OCI-LY7 (cell line): ENCODE results near the gene NSG1. TPM values are rescaled to one million over a fixed set of nuclear protein-coding genes. Genes with fewer than 3 reads are reported as not detected.

Experiments
- BruUV-seq: library from RNA; stranded (reverse); fragments of 400-500 nt; replicated peaks from 2 replicates; lab custom pipeline; 2021; lab: Mats Ljungman, UMichigan
- CTCF ChIA-PET: fragments of 300-600 bp; sonication (Branson Sonifier 250); formaldehyde crosslinking; loops from one replicate; lab custom pipeline; 2022; ENCODE audit warnings: antibody characterized with exemption; ENCODE audit not compliant: unreplicated experiment; lab: Charles Lee
- POLR2A ChIA-PET: fragments of 300-600 bp; sonication (Branson Sonifier 250); formaldehyde crosslinking; loops from one replicate; lab custom pipeline; 2022; ENCODE audit warnings: antibody characterized with exemption; lab: Charles Lee
- DNase-seq: peaks from one replicate; pipeline ENCODE4 v3.0.0-alpha.2; 2015; ENCODE audit warnings: low spot score
- H2AFZ ChIP-seq: fragments of 200-600 bp; sonication (generic), shearing (Covaris generic); 2 replicates; pipeline ENCODE4 v1.6.1; 2014; ENCODE audit warnings: mild to moderate bottlenecking, antibody characterized with exemption, low read length, moderate library complexity
- H3K27ac ChIP-seq: fragments of 200-600 bp; sonication (generic); 2 replicates; pipeline ENCODE4 v1.5.1; 2014; ENCODE audit warnings: mixed run types, low read depth, mild to moderate bottlenecking, moderate library complexity, low read length, inconsistent platforms; ENCODE audit not compliant: poor library complexity, severe bottlenecking
- H3K36me3 ChIP-seq: fragments of 200-600 bp; sonication (generic); 2 replicates; pipeline ENCODE4 v1.6.1; 2014; ENCODE audit warnings: mild to moderate bottlenecking, antibody characterized with exemption, low read length, moderate library complexity, mixed read lengths; ENCODE audit not compliant: insufficient read depth
- H3K4me1 ChIP-seq: fragments of 200-600 bp; sonication (generic); 2 replicates; pipeline ENCODE4 v1.5.1; 2014; ENCODE audit warnings: mild to moderate bottlenecking, low read length; ENCODE audit not compliant: insufficient read depth, poor library complexity, severe bottlenecking
- H3K4me2 ChIP-seq: fragments of 200-600 bp; sonication (generic); 2 replicates; pipeline ENCODE4 v1.6.1; 2014; ENCODE audit warnings: mild to moderate bottlenecking, low read length
- H3K4me3 ChIP-seq: fragments of 200-600 bp; sonication (generic); 2 replicates; pipeline ENCODE4 v1.5.1; 2014; ENCODE audit warnings: mild to moderate bottlenecking, low read depth, low read length; ENCODE audit not compliant: poor library complexity, severe bottlenecking
- H3K79me2 ChIP-seq: fragments of 200-600 bp; sonication (generic); 2 replicates; pipeline ENCODE4 v1.6.1; 2016; ENCODE audit warnings: low read depth, mild to moderate bottlenecking, low read length, moderate library complexity, mixed read lengths; ENCODE audit not compliant: insufficient read depth
- H3K9me2 ChIP-seq: fragments of 200-600 bp; sonication (generic); 2 replicates; pipeline ENCODE4 v1.6.1; 2016; ENCODE audit warnings: mild to moderate bottlenecking, low read length, mixed read lengths; ENCODE audit not compliant: insufficient read depth
- H3K9me3 ChIP-seq: fragments of 200-600 bp; sonication (generic); 2 replicates; pipeline ENCODE4 v1.6.1; 2014; ENCODE audit warnings: mild to moderate bottlenecking, mixed run types, low read length, mixed read lengths
- H4K20me1 ChIP-seq: fragments of 200-600 bp; sonication (generic); 2 replicates; pipeline ENCODE4 v1.6.1; 2014; ENCODE audit warnings: mild to moderate bottlenecking, antibody characterized with exemption, low read length, moderate library complexity, mixed read lengths; ENCODE audit not compliant: insufficient read depth
- CTCF ChIP-seq: fragments of 200-600 bp; sonication (generic); conservative IDR thresholded peaks from 2 replicates; pipeline ENCODE4 v1.5.1; 2014; ENCODE audit warnings: mild to moderate bottlenecking, antibody characterized with exemption, low read length, moderate library complexity, mixed read lengths
- EZH2phosphoT487 ChIP-seq: fragments of 200-600 bp; sonication (generic); IDR thresholded peaks from 2 replicates; pipeline ENCODE4 v1.6.1; 2018; ENCODE audit warnings: low read depth, borderline replicate concordance, mild to moderate bottlenecking, mixed run types, antibody characterized with exemption, low read length, moderate library complexity, mixed read lengths
- intact Hi-C: fragments of 100-400 bp; cut with micrococcal nuclease; formaldehyde crosslinking; loops from one replicate; pipeline ENCODE4 v1.10.0; 2022; ENCODE audit not compliant: unreplicated experiment
- total RNA-seq, 2 experiments: library from RNA; depleted of rRNA in 1 of 2; stranded (reverse); fragments of >200 nt in 1 of 2; shearing (Covaris generic) in 1 of 2; gene quantifications; 2 replicates each; pipeline ENCODE4 v1.2.3, GENCODE V29; 2014 to 2022

Gene NSG1
- total RNA-seq, 2 experiments from 2014 or later: 35.5 to 38.8 TPM

GRCh38 chr4:4456351-4456750 lies 69.4 kb downstream of the NSG1 start:
- no TSS peak for BruUV-seq
- no peak for DNase-seq

GRCh38 chr4:4456816-4457578 lies 70.1 kb downstream of the NSG1 start:
- BruUV-seq: no TSS peak
- Histone ChIP-seq H2AFZ (no peak overlapping the region), H3K27ac (peak overlapping the region; percentile 81), H3K4me3 (no peak overlapping the region), H3K4me2 (peak overlapping the region; percentile 65), H3K9me2 (no peaks in the 10 kb centered on the region), H4K20me1 (no peaks in the 10 kb centered on the region), H3K79me2 (no peaks in the 10 kb centered on the region), H3K9me3 (no peaks in the 10 kb centered on the region), H3K4me1 (peaks cover 53% of the 10 kb centered on the region), H3K36me3 (peaks cover 62% of the 10 kb centered on the region)
- ChIA-PET POLR2A (interaction anchor here (1.1 to 2.5 kb wide), 4 partner anchors 9 to 113 kb away, joined by 3 to 11 read pairs (median 4); no protein-coding TSS in a partner anchor), CTCF (no interaction called here)
- TF ChIP-seq CTCF: no peak
- TF ChIP-seq EZH2phosphoT487: no peak
- intact Hi-C loops: no loop called here
- DNase-seq: peak; percentile 20

More at GRCh38 chr4:4456351-4456750, 69.4 kb downstream of the NSG1 start:
- no peak overlapping the region for H3K4me3 ChIP-seq
- TF ChIP-seq EZH2phosphoT487 (no peak), CTCF (no peak)
- no peaks in the 10 kb centered on the region for H3K9me3 ChIP-seq
- peak overlapping the region; percentile 65 for H3K4me2 ChIP-seq
- H4K20me1 ChIP-seq: no peaks in the 10 kb centered on the region
- intact Hi-C loops: no loop called here
- H3K4me1 ChIP-seq: peaks cover 53% of the 10 kb centered on the region
- H3K27ac ChIP-seq: peak overlapping the region; percentile 81
- ChIA-PET CTCF (no interaction called here), POLR2A (interaction anchor here (1.3 to 2.5 kb wide), 2 partner anchors 36 to 113 kb away, joined by 3 to 11 read pairs; no protein-coding TSS in a partner anchor)
- H3K36me3 ChIP-seq: peaks cover 67% of the 10 kb centered on the region
- no peaks in the 10 kb centered on the region for H3K79me2 ChIP-seq
- H2AFZ ChIP-seq: no peak overlapping the region
- H3K9me2 ChIP-seq: no peaks in the 10 kb centered on the region
